HS-5 (cell line): ENCODE data around the gene ADPGK.
A peak's percentile ranks its signal among the peaks of the same experiment; 100 is the strongest.

Experiments
- DNase-seq: peaks from one replicate; pipeline ENCODE4 v3.0.0-alpha.2; 2012; ENCODE audit warnings: low read depth

The ADPGK gene

DNA sequence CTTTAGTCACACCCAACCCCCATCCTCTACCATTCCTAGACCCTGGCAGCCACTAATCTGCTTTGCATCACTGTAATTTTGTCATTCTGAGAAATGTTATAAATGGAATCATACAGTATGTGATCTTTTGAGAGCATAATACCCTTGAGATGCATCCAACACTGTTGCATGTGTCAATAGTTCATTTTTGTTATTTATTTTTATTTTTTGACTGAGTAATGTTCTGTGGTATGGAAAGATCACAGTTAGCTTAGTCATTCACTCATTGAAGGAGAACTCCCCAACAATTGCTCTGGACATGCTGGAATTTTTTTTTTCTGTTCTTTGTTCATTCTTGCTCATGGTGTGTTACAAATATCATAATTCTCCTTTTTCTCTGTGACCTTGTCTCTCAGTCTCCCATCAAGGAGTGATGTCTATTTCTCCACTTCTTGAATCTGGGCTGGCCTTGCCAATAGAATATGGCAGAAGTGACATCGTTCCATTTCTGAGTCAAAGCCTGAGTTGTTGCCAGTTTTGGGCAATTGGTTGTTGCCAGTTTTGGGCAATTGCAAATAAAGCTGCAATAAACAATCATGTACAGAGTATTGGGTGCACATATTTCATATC lies 6.8 kb upstream of the ADPGK start:
- no peak for DNase-seq

- DNase-seq = no peak
Observed at GRCh38 chr15:72787526-72787925, 4.0 kb upstream of the ADPGK start.

DNA sequence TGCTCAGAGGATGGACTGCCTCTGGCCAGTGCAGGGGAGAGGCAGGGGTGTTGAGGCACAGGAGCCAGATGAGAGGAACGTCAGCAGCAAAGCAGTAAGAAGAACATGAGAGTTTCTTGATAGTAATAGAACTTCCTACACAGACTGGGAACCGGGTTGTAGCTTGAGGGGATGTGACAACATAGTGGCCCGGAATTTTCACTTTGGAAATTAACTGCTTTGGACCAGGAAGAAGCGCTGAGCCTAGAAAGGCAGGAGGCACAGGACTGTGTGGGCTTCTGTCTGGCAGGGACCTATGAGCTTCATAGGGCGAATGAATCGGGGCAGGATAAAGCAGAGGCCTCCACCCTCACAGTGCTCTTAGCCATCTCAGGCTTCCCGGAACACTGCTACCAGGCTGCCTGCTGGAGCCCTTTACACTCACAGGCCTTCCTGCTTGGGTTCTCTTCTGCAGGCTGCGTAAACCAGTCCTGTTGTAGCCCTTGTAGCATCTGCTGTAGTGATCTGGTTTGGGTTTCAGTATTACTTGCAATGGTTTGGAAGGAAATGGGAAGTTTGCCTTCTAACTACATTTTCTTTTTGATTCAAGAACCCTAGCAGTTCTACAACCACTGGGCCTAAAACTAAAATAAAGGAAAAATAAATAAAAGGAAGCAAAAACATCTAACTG lies 3.3 kb upstream of the ADPGK start:
- no peak for DNase-seq

GRCh38 chr15:72786242-72786641 lies 2.7 kb upstream of the ADPGK start:
- DNase-seq = no peak

DNA sequence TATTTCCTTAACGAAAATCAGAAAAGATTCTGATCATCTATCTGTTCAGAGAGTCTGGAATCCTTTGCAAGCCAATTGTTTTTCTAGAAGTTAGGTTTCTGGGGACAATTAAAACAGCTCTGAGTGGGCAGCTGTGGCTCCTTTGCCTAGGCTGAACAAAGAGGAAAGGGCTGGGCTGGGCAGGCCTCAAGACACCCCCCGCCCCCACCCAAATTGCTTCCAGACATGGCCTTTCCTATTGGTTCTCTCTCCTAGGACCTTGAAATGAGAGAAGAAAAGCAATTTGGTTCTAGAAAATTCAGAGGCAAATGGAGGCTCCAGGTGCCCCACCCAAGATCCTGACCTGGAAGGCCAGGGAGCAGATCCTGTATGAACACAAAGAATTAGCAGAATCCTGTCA lies 2.3 kb upstream of the ADPGK start:
- no peak for DNase-seq

DNA sequence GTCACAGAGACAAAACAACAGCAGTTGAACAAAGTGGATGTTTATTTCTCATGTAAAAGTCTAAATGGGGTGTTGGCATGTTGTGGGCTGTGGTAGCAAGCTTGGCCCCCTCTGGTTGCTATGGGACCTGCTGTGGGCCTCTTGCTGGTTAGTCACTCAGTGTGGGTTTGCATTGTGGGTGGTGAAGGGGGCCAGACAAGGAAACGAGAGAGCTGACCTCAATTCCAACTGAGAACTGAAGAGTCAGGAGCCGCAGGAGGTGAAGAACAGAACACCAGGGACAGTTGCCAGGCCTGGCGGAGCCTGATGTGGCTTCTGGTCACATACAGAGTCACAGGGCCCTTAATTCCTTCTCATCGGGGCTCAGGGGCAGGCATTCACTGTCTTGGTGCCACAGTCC lies 1.9 kb upstream of the ADPGK start:
- no peak for DNase-seq

GRCh38 chr15:72784456-72784876 lies 908 bp upstream of the ADPGK start:
- no peak for DNase-seq

DNA sequence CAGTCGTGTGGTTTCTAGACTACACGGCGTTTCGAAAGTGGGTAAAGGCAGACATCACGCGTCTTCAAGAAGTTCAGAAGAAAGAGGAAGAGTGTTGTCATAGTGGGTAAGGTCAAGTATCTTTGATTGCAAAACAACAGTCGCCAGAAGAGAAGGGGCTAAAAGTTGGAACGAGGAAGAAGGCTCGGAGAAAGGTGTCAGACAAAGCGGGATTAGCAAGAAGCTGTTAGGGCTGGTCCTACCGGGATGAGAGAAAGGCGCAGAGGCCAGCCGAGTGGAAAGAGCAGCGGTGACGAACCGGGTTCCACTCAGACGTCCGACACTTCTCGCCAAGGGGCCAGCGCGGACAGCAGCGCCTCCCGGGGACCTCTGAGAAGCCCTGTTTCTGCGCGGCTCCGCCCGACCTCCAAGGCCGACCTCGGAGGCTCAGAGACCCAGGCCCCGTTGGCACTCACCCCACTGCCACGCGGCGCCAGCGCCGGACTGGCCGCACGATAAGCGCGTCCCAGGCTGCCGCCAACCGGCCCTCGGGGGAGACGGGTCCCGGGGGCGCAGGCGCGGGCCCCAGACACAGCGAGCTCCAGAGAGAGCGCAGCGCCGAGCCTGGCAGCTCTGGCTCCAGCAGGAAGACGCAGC lies 436 bp downstream of the ADPGK start:
- no peak for DNase-seq

- DNase-seq = no peak
Observed at GRCh38 chr15:72782274-72783003, 1.1 kb downstream of the ADPGK start.

DNA sequence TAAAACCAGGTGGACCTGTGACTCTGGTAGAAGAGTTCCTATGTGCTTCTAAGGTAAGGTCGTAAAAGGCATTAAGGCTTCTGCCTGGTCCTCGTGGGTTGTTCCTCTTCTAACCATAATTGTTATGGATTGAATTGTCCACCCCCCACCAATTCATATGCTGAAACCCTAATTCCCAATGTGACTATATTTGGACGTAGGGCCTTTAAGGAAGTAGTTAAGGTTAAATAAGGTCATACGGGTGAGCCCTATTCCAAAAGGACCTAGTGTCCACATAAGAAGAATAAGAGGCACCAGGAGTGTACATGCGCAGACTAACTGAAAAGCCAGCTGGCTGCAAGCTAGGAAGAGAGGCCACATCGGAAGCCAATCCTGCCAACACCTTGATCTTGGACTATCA lies 1.9 kb downstream of the ADPGK start:
- DNase-seq = no peak

DNA sequence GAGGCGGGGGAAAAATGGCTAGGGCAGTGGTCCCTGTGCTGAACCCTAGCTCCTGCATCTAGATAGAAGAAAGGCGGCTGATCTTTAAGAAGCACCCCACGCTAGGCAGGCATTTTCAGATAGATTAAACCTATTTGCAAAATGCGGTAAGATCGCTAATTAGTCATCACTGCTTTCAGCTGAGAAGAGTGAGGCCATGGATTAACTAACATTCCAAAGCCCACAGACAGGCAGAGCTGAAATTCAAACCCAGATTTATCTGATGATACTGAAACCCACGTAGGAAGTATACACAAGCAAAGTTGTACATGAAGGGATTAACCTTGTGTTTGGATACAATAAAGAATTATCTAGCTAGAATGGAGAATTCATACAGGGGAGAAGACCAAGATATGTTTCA lies 4.8 kb downstream of the ADPGK start:
- no peak for DNase-seq

DNA sequence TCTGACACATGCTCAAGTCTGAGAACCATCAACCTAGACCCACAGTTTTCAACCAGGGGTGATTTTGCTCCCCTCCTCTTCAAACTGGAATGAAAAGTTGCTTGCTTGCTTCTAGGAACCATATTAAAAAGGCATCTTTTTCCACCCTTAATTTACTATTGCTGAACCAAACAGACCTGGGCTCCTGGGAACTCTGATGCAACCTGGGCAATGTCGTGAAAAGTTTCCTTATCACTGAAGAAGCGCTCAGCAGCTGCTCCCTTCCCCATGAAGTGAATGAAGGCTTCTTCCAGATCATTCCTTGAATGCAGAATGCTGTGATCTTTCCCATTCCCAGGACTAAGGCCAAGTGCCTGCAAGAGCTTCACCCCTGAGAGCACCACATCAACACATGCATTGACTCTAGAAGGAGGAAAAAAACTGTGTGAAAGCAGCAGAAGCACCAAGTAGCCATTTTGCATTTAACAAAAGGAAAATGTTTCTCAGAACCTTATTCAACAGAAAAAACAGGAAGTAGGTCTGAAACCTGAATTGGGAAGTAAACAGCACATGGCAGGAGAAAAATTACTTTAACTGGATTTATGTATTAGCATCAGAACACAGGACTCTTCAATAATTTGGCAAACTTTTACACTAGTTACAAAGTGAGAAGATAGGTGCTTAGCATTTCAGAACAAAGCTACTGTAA lies 8.7 kb downstream of the ADPGK start:
- no peak for DNase-seq

DNA sequence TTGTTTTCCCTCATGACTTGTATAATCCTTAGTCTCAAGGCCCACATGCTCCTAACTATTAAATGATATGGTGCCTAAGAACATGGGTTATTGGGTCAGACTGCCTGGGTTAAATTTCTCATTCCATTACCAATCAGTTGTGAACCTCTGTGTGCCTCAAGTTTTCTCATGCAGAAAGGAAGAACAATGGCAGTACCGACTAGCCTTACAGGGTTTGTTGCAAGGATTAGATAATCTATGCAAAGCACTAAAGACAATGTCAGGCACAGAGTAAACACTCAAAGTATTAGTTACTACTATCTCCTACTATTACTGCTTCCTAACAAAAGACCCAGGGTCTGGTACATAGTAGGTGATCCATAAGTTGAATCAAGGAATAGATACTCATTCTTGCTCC lies 12.2 kb downstream of the ADPGK start:
- no peak for DNase-seq

DNA sequence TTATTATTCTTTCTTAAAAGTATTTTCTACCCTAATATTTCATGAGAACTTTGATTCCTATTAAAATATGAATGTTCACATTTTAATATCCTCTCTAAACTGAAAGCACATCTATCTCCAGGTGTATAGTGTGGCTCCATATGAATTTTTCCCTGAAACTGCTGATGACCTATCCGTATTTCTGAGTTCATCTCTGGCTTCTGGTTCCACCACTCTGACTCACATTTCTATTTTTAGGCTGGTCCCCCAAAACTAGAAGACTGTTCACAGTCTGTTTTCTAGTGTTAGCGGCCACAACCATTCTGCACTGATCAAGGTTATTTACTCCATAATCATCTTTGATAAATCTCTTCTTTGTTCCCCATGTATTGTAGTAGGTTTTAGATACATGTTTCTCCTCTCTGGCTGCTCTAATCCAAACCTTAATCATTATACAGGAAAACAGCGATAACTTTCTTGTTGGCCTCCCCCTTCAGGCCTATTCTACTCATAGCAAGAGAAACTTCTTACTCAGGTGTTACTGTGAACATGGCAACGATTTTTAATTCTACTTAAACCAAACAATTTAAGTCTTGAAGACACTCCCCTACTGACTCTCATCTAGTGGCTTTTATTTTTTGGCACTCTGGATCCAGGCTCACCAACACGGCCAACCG lies 12.8 kb downstream of the ADPGK start:
- DNase-seq = no peak

GRCh38 chr15:72766780-72767179 lies 16.8 kb downstream of the ADPGK start:
- DNase-seq = no peak

GRCh38 chr15:72766025-72766424 lies 17.5 kb downstream of the ADPGK start:
- DNase-seq = no peak

DNA sequence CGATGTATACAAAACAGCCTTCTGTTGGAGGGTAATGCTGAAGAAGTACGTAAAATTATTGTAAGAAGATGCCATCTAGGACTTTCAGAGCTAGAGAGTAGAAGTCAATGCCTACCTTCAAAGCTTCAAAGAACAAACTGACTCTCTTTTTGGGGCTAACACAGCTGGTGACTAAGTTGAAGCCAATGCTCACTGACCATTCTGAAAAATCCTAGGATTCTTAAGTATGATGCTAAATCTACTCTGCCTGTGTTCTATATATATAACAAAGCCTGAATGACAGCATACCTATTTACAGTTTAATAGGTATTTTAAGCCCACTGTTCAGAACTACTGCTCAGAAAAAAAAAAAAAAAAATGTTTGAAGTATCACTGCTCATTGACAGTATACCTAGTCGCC lies 18.9 kb downstream of the ADPGK start:
- DNase-seq = no peak

DNA sequence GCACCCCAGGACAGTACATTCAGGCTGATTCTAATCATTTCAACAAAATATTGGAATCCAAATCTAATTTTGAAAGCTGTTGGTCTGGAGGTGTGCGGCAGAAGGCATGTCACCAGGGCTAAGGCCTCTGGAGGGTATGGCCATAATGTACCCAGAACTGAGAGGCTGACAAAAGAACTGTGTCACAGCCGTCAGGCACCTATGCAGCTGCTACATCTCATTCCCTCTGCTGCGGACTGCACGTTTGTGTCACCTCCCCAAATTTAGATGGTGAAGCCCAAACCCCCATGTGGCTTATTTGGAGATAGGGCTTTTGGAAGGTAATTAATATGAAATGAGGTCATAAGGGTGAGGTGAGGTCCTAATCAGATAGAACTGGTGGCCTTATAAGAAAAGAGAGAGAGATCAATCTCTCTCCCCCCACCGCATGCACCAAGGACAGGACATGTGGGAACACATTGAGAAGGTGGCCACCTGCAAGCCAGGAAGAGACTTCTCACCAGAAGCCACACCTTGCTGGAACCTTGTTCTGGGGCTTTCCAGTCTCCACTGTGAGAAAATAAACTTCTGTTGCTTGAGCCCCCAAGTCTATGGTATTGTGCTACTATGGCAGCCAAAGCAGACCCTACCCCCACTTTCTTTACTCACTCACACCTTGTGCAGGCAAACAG lies 22.8 kb downstream of the ADPGK start:
- no peak for DNase-seq

GRCh38 chr15:72758182-72758581 lies 25.4 kb downstream of the ADPGK start:
- DNase-seq = peak; percentile 79

DNA sequence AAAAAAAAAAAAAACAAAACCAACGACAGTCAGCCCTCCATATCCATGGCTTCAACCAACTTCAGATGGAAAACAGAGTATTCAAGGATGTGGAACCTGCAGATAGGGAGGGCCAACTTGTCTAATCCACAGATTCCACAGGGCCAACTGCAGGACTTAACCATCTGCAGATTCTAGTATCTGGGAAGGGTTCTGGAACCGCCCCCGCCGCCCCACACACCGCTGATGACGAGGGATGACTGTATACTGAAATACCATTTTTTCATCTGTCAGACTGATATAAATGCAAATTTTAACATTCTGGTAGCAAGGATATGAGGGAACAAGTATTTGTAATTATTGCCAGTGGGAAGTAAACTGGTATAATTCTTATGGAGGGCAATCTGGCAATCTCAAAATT lies 29.5 kb downstream of the ADPGK start:
- no peak for DNase-seq

GRCh38 chr15:72751751-72752455 lies 31.7 kb downstream of the ADPGK start:
- no peak for DNase-seq
